GM12878 (cell line): Measurements from ENCODE around the gene ROR2. TPM values are rescaled to one million over a fixed set of nuclear protein-coding genes. Genes with fewer than 3 reads are reported as not detected.

Experiments used
- ATAC-seq: fragments of 200-7000 bp; cut with Tn5 transposase; 3 replicates; pipeline ENCODE4 v1.9.1; 2020; ENCODE audit warnings: mild to moderate bottlenecking, moderate library complexity
- BruUV-seq: library from RNA; stranded (reverse); fragments of 400-500 nt; replicated peaks from 2 replicates; lab custom pipeline; 2021; lab: Mats Ljungman, UMichigan
- CTCF ChIA-PET: fragments of 300-600 bp; sonication (Branson Sonifier 250); formaldehyde crosslinking; extraction: SDS; loops from one replicate; lab custom pipeline; 2021; ENCODE audit warnings: inconsistent platforms; lab: Yijun Ruan, JAX
- POLR2A ChIA-PET: fragments of 350-600 bp; formaldehyde crosslinking; extraction: SDS; loops from one replicate; lab custom pipeline; 2021; ENCODE audit warnings: inconsistent platforms; lab: Charles Lee
- RAD21 ChIA-PET: fragments of 300-600 bp; sonication (Branson Sonifier 250); formaldehyde crosslinking; loops from one replicate; lab custom pipeline; 2023; ENCODE audit warnings: antibody characterized with exemption; ENCODE audit not compliant: unreplicated experiment; lab: Charles Lee
- SMC1A ChIA-PET: fragments of 300-600 bp; sonication (Branson Sonifier 250); formaldehyde crosslinking; loops from one replicate; lab custom pipeline; 2023; ENCODE audit not compliant: unreplicated experiment, uncharacterized antibody; lab: Charles Lee
- DNase-seq: peaks from one replicate; pipeline ENCODE4 v3.0.0-alpha.2; 2011; ENCODE audit warnings: low read depth, low spot score
- FAIRE-seq: peaks from 3 replicates; lab custom pipeline; 2011; peaks lifted over from hg19 to GRCh38; lab: Jason Lieb, UNC
- H2AFZ ChIP-seq: 2 replicates; pipeline ENCODE4 v1.6.0; 2011; ENCODE audit warnings: low read depth, low read length, control low read depth; ENCODE audit not compliant: control insufficient read depth
- H3K27ac ChIP-seq: 2 replicates; pipeline ENCODE4 v1.5.1; 2011; ENCODE audit warnings: control low read depth; ENCODE audit not compliant: control insufficient read depth, insufficient read depth
- H3K27me3 ChIP-seq, 2 experiments: replicated peaks in 1 of 2; 2 replicates each; pipeline versions ENCODE4 v1.6.0 to v1.6.1; 2011; ENCODE audit warnings: low read length in 1 of 2; ENCODE audit not compliant: control insufficient read depth in 2 of 2, insufficient read depth in 2 of 2
- H3K36me3 ChIP-seq, 2 experiments: 2 replicates each; pipeline ENCODE4 v1.5.1; 2011; ENCODE audit warnings: low read length in 1 of 2; ENCODE audit not compliant: control insufficient read depth in 2 of 2, insufficient read depth in 2 of 2
- H3K4me1 ChIP-seq: 2 replicates; pipeline ENCODE4 v1.6.1; 2011; ENCODE audit warnings: mild to moderate bottlenecking, low read length, moderate library complexity, mixed read lengths; ENCODE audit not compliant: control insufficient read depth, insufficient read depth
- H3K4me2 ChIP-seq: 2 replicates; pipeline ENCODE4 v1.6.0; 2011; ENCODE audit warnings: control low read depth; ENCODE audit not compliant: control insufficient read depth, insufficient read depth
- H3K4me3 ChIP-seq: fragments of 200-600 bp; sonication (generic); 2 replicates; pipeline ENCODE4 v1.5.1; 2016
- H3K79me2 ChIP-seq: 2 replicates; pipeline ENCODE4 v1.6.0; 2011; ENCODE audit warnings: low read length; ENCODE audit not compliant: control insufficient read depth, insufficient read depth
- H3K9ac ChIP-seq: 2 replicates; pipeline ENCODE4 v1.8.0; 2011; ENCODE audit warnings: low read length, control low read depth, mixed read lengths; ENCODE audit not compliant: control insufficient read depth, insufficient read depth
- H3K9me3 ChIP-seq: replicated peaks from 3 replicates; pipeline ENCODE4 v1.5.1; 2011; ENCODE audit warnings: mild to moderate bottlenecking, low read length; ENCODE audit not compliant: control insufficient read depth, insufficient read depth
- H4K20me1 ChIP-seq: 2 replicates; pipeline ENCODE4 v1.6.0; 2011; ENCODE audit not compliant: control insufficient read depth, insufficient read depth
- BRCA1 ChIP-seq: IDR thresholded peaks from 2 replicates; pipeline ENCODE4 v1.6.1; 2011; ENCODE audit warnings: low read depth, low read length, improper control_type of control experiment
- CBX3 ChIP-seq: fragments of 200-600 bp; sonication (generic); IDR thresholded peaks from 2 replicates; pipeline ENCODE4 v1.6.1; 2016; ENCODE audit warnings: low read depth, borderline replicate concordance
- EED ChIP-seq: sonication (generic); IDR thresholded peaks from 2 replicates; pipeline ENCODE4 v1.6.1; 2016; ENCODE audit warnings: antibody characterized with exemption, low read depth
- GABPA ChIP-seq: IDR thresholded peaks from 2 replicates; pipeline ENCODE4 v1.6.1; 2014; ENCODE audit warnings: antibody characterized with exemption, low read depth, mild to moderate bottlenecking, inconsistent platforms
- HDGF ChIP-seq: fragments of 450-650 bp; IDR thresholded peaks from 2 replicates; pipeline ENCODE4 v1.6.1; 2016; ENCODE audit warnings: antibody characterized with exemption
- KDM1A ChIP-seq: fragments of 200-600 bp; sonication (generic); IDR thresholded peaks from 2 replicates; pipeline ENCODE4 v1.6.1; 2016; ENCODE audit warnings: borderline replicate concordance
- WGBS: methylation state at CpG from one replicate; pipeline ENCODE4 v1.1.6; 2016; ENCODE audit warnings: low lambda C conversion rate; ENCODE audit not compliant: insufficient replicate concordance, insufficient coverage; ENCODE audit errors: missing lambda C conversion rate; 5-methylcytosine and 5-hydroxymethylcytosine counted together
- in situ Hi-C: fragments of 300-500 bp; cut with MboI; formaldehyde crosslinking; loops from 9 replicates; pipeline ENCODE4 v1.14.3; 2018; ENCODE audit warnings: mixed read lengths
- intact Hi-C: fragments of 100-400 bp; cut with micrococcal nuclease; formaldehyde crosslinking; loops from one replicate; pipeline ENCODE4 v1.14.2; 2022; ENCODE audit not compliant: unreplicated experiment
- polyA plus RNA-seq, 11 experiments: library from polyadenylated mRNA; depleted of rRNA in 4 of 11; unstranded in 6 of 11; stranded (reverse) in 5 of 11; fragments of >200 nt; fragmentation: Nextera tagmentation in 4 of 11; fragmentation: Illumina TruSeq in 1 of 11; extraction: Ambion mirVana in 4 of 11; extraction: Trizol in 1 of 11; gene quantifications; 1 replicate in 1 of 11; 2 replicates in 10 of 11; pipeline versions ENCODE4 v1.2.1 to v1.2.3, GENCODE V29; 2011 to 2016; ENCODE audit warnings: inconsistent platforms in 2 of 11, missing spikeins in 2 of 11, low read depth in 1 of 11
- total RNA-seq, 4 experiments: library from RNA; depleted of rRNA in 3 of 4; stranded (reverse); fragments of >200 nt in 3 of 4; fragmentation: Illumina TruSeq in 1 of 4; extraction: Trizol in 1 of 4; gene quantifications; 2 replicates each; pipeline versions ENCODE4 v1.2.1 to v1.2.3, GENCODE V29; 2013 to 2021
- TF ChIP-seq, protein P1 (sequence below): fragments of 450-650 bp; conservative IDR thresholded peaks from 2 replicates; pipeline ENCODE4 v1.6.1; 2017; ENCODE audit warnings: mild to moderate bottlenecking, moderate library complexity

The ROR2 gene
- total and polyA plus RNA-seq, 10 of the 15 experiments (the other 5 are each of a cell fraction or from before 2014, with no cell fraction given): 0.03 to 0.05 TPM; not detected in 8

DNA sequence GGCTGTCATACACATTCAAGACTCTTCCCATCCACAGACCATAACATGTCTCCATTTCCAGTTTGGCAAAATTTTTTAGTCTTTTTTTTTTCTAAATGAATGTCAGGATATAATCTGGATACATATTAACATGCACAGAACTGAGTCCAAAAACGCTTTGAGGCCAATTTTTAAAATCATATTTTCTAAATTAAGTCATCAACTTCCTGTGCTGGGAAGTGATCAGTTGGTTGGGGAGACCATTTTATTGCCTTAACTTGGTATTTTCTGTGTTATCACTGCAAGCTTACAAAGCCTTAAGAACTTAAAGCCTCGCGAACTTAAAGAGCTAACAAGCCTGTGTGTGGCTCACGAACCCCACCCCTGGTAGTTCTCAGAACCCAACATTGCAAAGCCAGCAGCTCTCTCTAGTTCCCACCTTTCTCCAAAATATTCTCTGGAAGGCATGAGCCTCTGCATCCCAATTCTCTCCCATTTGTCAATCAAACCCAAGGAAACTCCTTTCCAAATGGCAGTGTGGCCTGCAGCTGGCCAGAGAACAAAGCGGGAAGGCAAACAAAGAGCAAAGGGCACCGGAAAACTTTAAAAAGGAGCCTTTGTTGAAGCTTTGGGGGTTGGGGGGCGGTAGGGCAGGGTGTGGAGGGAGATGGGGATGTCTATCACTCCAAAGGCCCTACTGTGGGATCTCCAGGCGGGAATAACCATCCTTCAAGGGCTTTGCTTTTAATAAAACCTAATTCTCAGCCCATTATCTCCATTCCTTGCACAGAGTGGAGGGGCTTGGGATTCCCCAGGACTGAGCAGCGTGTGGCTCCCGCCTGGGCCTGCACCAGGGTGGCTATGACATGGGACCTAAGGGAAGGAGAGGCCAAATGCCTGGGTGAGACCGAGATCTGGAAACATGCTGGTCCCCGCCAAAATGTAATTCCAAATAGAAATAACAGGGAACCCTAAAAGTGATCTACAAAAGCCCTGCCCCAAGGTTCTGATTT, 65.0 kb downstream of the ROR2 start:
- DNase-seq: no peak
- SMC1A ChIA-PET: no interaction called here
- Histone ChIP-seq H3K36me3 (no peaks in the 10 kb centered on the region), H3K4me2 (no peak overlapping the region), H3K4me1 (no peaks in the 10 kb centered on the region), H3K27ac (no peak overlapping the region), H3K4me3 (no peak overlapping the region), H2AFZ (no peak overlapping the region), H3K9ac (no peak overlapping the region), H3K27me3 (peaks cover 0 to 4% of the 10 kb centered on the region in 2 experiments; a peak in 2 of 4 replicates), H3K9me3 (no peaks in the 10 kb centered on the region), H4K20me1 (no peaks in the 10 kb centered on the region), H3K79me2 (no peaks in the 10 kb centered on the region)
- CTCF ChIA-PET: no interaction called here
- in situ Hi-C loops (no loop called here), intact Hi-C loops (no loop called here)
- ATAC-seq: no peak
- 37% methylated on average over 12 of the region's 12 CpGs for WGBS
- RAD21 ChIA-PET: no interaction called here
- TF ChIP-seq GABPA (no peak), KDM1A (no peak), BRCA1 (no peak), CBX3 (no peak), HDGF (no peak)
- no peak for FAIRE-seq
- BruUV-seq: no TSS peak
- POLR2A ChIA-PET: no interaction called here

DNA sequence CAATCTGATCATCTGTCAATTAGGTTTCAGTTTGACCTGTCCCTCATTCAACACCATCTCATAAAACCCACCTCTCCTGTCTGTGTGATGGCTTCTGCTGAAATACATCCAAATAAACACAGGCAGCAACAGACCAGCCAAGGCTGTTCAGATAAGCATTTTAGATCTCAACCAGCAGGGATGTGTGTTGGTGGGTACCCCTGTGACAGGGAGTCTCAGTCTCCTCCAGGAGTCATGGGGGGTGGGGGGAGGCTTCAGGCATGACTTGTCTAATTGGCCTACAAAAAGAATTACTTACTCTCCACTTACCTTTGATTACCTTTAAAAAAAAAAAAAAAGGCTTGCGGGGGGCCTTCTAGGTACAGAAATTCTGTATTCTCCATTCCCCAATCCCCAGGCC, 65.9 kb downstream of the ROR2 start:
- Histone ChIP-seq H4K20me1 (no peaks in the 10 kb centered on the region), H3K4me3 (no peak overlapping the region), H3K4me1 (no peaks in the 10 kb centered on the region), H3K9ac (no peak overlapping the region), H3K79me2 (no peaks in the 10 kb centered on the region), H3K9me3 (no peaks in the 10 kb centered on the region), H3K27ac (no peak overlapping the region), H2AFZ (no peak overlapping the region), H3K36me3 (no peaks in the 10 kb centered on the region), H3K27me3 (peaks cover 0 to 4% of the 10 kb centered on the region in 2 experiments; a peak in 2 of 4 replicates), H3K4me2 (no peak overlapping the region)
- RAD21 ChIA-PET: no interaction called here
- WGBS: 83% methylated on average over 1 of the region's 1 CpG
- SMC1A ChIA-PET: no interaction called here
- CTCF ChIA-PET: no interaction called here
- POLR2A ChIA-PET: no interaction called here
- TF ChIP-seq, protein P1, sequence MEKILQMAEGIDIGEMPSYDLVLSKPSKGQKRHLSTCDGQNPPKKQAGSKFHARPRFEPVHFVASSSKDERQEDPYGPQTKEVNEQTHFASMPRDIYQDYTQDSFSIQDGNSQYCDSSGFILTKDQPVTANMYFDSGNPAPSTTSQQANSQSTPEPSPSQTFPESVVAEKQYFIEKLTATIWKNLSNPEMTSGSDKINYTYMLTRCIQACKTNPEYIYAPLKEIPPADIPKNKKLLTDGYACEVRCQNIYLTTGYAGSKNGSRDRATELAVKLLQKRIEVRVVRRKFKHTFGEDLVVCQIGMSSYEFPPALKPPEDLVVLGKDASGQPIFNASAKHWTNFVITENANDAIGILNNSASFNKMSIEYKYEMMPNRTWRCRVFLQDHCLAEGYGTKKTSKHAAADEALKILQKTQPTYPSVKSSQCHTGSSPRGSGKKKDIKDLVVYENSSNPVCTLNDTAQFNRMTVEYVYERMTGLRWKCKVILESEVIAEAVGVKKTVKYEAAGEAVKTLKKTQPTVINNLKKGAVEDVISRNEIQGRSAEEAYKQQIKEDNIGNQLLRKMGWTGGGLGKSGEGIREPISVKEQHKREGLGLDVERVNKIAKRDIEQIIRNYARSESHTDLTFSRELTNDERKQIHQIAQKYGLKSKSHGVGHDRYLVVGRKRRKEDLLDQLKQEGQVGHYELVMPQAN: no peak
- TF ChIP-seq EED: no peak
- intact Hi-C loops (no loop called here), in situ Hi-C loops (no loop called here)
- FAIRE-seq: no peak
- no peak for DNase-seq
- BruUV-seq: no TSS peak
- ATAC-seq: no peak
